Liver (tissue), 9 donors: ENCODE measurements around the gene VIL1. TPM values are rescaled to one million over a fixed set of nuclear protein-coding genes. Genes with fewer than 3 reads are reported as not detected.

Source experiments
- DNase-seq: peaks from one replicate; pipeline ENCODE4 v3.0.0-alpha.2; 2017; ENCODE audit warnings: low spot score
- H3K27ac ChIP-seq, 2 donors: one replicate each; pipeline ENCODE4 v1.7.0; 2013; ENCODE audit warnings: inconsistent platforms in 2 of 2, low read length in 2 of 2, control low read depth in 1 of 2, low read depth in 1 of 2, mild to moderate bottlenecking in 1 of 2
- H3K27me3 ChIP-seq, 4 donors: one replicate each; pipeline versions ENCODE4 v1.6.1 to v1.7.0; 2013; ENCODE audit warnings: low read length in 3 of 4, inconsistent platforms in 1 of 4, mild to moderate bottlenecking in 1 of 4, moderate library complexity in 1 of 4; ENCODE audit not compliant: control insufficient read depth in 4 of 4, insufficient read depth in 4 of 4
- H3K36me3 ChIP-seq, 4 donors: one replicate each; pipeline versions ENCODE4 v1.6.1 to v1.7.0; 2013; ENCODE audit warnings: low read length in 3 of 4, mild to moderate bottlenecking in 3 of 4, low read depth in 1 of 4, moderate library complexity in 1 of 4; ENCODE audit not compliant: control insufficient read depth in 4 of 4, insufficient read depth in 3 of 4
- H3K4me1 ChIP-seq, 4 donors: one replicate each; pipeline versions ENCODE4 v1.6.1 to v1.7.0; 2013; ENCODE audit warnings: low read length in 3 of 4, mild to moderate bottlenecking in 3 of 4, moderate library complexity in 1 of 4; ENCODE audit not compliant: control insufficient read depth in 4 of 4, insufficient read depth in 4 of 4
- H3K4me3 ChIP-seq, 3 donors: one replicate each; pipeline versions ENCODE4 v1.6.1 to v1.7.0; 2013; ENCODE audit warnings: low read length in 3 of 3, control low read depth in 1 of 3, low read depth in 1 of 3, mild to moderate bottlenecking in 1 of 3
- H3K9ac ChIP-seq, 2 donors: one replicate each; pipeline ENCODE4 v1.7.0; 2013; ENCODE audit warnings: low read length in 2 of 2, mild to moderate bottlenecking in 2 of 2, moderate library complexity in 2 of 2, control low read depth in 1 of 2, low read depth in 1 of 2
- H3K9me3 ChIP-seq, 4 donors: one replicate each; pipeline versions ENCODE4 v1.6.1 to v1.7.0; 2013; ENCODE audit warnings: low read length in 3 of 4; ENCODE audit not compliant: control insufficient read depth in 4 of 4
- ATF3 ChIP-seq: IDR thresholded peaks from 2 replicates; pipeline ENCODE4 v1.6.1; 2016; ENCODE audit warnings: antibody characterized with exemption
- EGR1 ChIP-seq, 2 donors: IDR thresholded peaks; 2 replicates each; pipeline ENCODE4 v1.6.1; 2016 to 2018; ENCODE audit warnings: antibody characterized with exemption in 2 of 2, low read depth in 2 of 2
- FOXA1 ChIP-seq: IDR thresholded peaks from 2 replicates; pipeline ENCODE4 v1.6.1; 2016; ENCODE audit warnings: antibody characterized with exemption
- FOXA2 ChIP-seq: IDR thresholded peaks from 2 replicates; pipeline ENCODE4 v1.6.1; 2016; ENCODE audit warnings: antibody characterized with exemption
- GABPA ChIP-seq, 2 donors: IDR thresholded peaks in 1 of 2; conservative IDR thresholded peaks in 1 of 2; 2 replicates each; pipeline ENCODE4 v1.6.1; 2016; ENCODE audit warnings: antibody characterized with exemption in 2 of 2, mild to moderate bottlenecking in 1 of 2, moderate library complexity in 1 of 2
- HNF4A ChIP-seq, 2 donors: conservative IDR thresholded peaks; 2 replicates each; pipeline ENCODE4 v1.6.1; 2016; ENCODE audit warnings: antibody characterized with exemption in 2 of 2, mild to moderate bottlenecking in 2 of 2
- HNF4G ChIP-seq: IDR thresholded peaks from 2 replicates; pipeline ENCODE4 v1.6.1; 2016; ENCODE audit warnings: antibody characterized with exemption
- JUND ChIP-seq, 2 donors: IDR thresholded peaks; 2 replicates each; pipeline ENCODE4 v1.6.1; 2016; ENCODE audit warnings: antibody characterized with exemption in 2 of 2
- NR2F2 ChIP-seq: IDR thresholded peaks from 2 replicates; pipeline ENCODE4 v1.6.1; 2016; ENCODE audit warnings: antibody characterized with exemption
- RAD21 ChIP-seq, 2 donors: IDR thresholded peaks; 2 replicates each; pipeline ENCODE4 v1.6.1; 2016; ENCODE audit warnings: antibody characterized with exemption in 2 of 2, mild to moderate bottlenecking in 2 of 2
- SP1 ChIP-seq: IDR thresholded peaks from 2 replicates; pipeline ENCODE4 v1.6.1; 2018; ENCODE audit warnings: antibody characterized with exemption, mild to moderate bottlenecking
- TAF1 ChIP-seq: conservative IDR thresholded peaks from 2 replicates; pipeline ENCODE4 v1.6.1; 2016; ENCODE audit warnings: antibody characterized with exemption, mild to moderate bottlenecking
- YY1 ChIP-seq: IDR thresholded peaks from 2 replicates; pipeline ENCODE4 v1.6.1; 2016; ENCODE audit warnings: antibody characterized with exemption, mild to moderate bottlenecking
- ZBTB33 ChIP-seq: IDR thresholded peaks from 2 replicates; pipeline ENCODE4 v1.6.1; 2016; ENCODE audit warnings: antibody characterized with exemption
- WGBS: extraction: QIAGEN DNeasy Blood & Tissue Kit; methylation state at CpG from one replicate; pipeline ENCODE4 v1.1.7; 2013; 5-methylcytosine and 5-hydroxymethylcytosine counted together
- polyA plus RNA-seq, 2 donors: library from polyadenylated mRNA; stranded (reverse) in 1 of 2; unstranded in 1 of 2; fragments of 200-250 nt in 1 of 2; fragments of >200 nt in 1 of 2; fragmentation: Nextera tagmentation in 1 of 2; extraction: Ambion mirVana in 1 of 2; gene quantifications; one replicate each; pipeline versions ENCODE4 v1.2.1 to v1.2.3, GENCODE V29; 2013 to 2015
- total RNA-seq, 2 donors: library from RNA; depleted of rRNA; stranded (reverse); fragments of >200 nt; gene quantifications; one replicate each; pipeline ENCODE4 v1.2.3, GENCODE V29; 2014
- TF ChIP-seq, protein P1 (sequence below): fragments of 150-350 bp; IDR thresholded peaks from 2 replicates; pipeline ENCODE4 v1.5.1; 2017; ENCODE audit warnings: improper control_type of control experiment, low read depth, low read length; ENCODE audit not compliant: missing input control
- TF ChIP-seq, protein P2 (sequence below): IDR thresholded peaks from 2 replicates; pipeline ENCODE4 v1.6.1; 2016; ENCODE audit warnings: antibody characterized with exemption
- TF ChIP-seq, protein P3 (sequence below): IDR thresholded peaks from 2 replicates; pipeline ENCODE4 v1.6.1; 2016; ENCODE audit warnings: antibody characterized with exemption, mild to moderate bottlenecking
- donor health status: healthy.
- donor health status: healthy.
- donor health status: healthy.
- donor health status: healthy.
- donor health status: healthy.

The VIL1 gene
- total and polyA plus RNA-seq, 4 donors = 16.4 to 72.0 (median 31.6) TPM

DNA sequence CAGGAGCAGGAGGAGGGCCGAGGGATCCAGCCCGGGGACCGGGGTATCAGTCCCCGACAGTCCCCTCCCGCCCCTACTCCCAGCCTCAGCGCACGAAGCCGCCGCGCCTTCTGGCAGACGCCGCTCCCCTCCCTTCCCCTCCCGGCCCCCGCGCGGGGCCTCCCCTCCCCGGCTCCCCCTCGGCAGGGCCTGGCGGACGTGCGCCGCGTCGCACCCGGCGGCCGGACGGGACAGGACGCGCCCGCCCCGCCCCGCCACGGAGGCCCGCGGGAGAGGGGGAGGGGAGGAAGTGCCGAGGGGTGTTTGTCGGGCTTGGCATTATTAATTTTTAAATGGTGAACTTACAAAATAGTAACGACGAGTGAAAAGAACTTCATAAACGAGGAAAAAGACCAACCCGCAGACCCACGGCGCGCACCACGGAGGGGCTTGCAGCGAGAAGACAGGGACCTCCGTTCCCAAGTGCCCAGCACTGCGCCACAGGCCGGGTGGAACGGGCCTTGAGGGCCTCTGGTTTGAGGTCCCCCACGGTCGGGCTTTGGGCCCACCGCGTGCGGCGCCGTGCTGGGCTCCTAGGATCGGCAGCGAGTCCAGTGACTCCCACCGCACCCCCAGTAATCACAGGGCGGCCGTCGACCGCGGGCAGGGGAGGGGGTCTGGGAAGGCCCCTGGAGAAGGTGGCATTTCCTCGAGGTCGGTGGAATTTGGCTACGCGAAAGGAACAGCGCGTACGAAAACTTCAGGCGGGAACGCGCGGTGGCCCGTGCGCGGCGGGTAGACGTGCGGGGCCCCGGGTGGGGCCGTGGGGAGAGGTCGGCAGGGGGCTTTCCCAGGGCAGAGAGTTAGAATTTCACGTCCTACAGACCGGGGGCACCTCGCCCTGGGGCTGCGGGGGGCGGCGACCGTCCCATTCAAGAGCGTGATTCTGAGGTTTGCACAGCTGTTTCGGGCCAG lies 20.2 kb upstream of the VIL1 start:
- Histone ChIP-seq H3K36me3 (peaks cover 4 to 11% (median 7%) of the 10 kb centered on the region in 4 donors), H3K4me3 (peak overlapping the region; percentile 74 to 91 (median 75)), H3K27me3 (no peaks in the 10 kb centered on the region), H3K4me1 (peaks cover 12 to 53% (median 48%) of the 10 kb centered on the region in 4 donors), H3K9ac (peak overlapping the region; percentile 91 to 96), H3K27ac (peak overlapping the region; percentile 99), H3K9me3 (no peaks in the 10 kb centered on the region)
- DNase-seq = peak; percentile 80
- WGBS = under 1% methylated on average over 95 of the region's 95 CpGs
- TF ChIP-seq HNF4A (conservative IDR thresholded peaks at IDR 0.05) (no peak), JUND (IDR thresholded peaks at IDR 0.05) (no peak), EGR1 (IDR thresholded peaks at IDR 0.05; ENCODE audit: low read depth in 2 of 2) (no peak), HNF4G (no peak), GABPA (IDR thresholded peaks at IDR 0.05 in 1 of 2, conservative IDR thresholded peaks at IDR 0.05 in 1 of 2) (no peak), SP1 (no peak), ATF3 (no peak), TAF1 (no peak), YY1 (no peak), RAD21 (IDR thresholded peaks at IDR 0.05) (no peak)
- TF ChIP-seq, protein P1, sequence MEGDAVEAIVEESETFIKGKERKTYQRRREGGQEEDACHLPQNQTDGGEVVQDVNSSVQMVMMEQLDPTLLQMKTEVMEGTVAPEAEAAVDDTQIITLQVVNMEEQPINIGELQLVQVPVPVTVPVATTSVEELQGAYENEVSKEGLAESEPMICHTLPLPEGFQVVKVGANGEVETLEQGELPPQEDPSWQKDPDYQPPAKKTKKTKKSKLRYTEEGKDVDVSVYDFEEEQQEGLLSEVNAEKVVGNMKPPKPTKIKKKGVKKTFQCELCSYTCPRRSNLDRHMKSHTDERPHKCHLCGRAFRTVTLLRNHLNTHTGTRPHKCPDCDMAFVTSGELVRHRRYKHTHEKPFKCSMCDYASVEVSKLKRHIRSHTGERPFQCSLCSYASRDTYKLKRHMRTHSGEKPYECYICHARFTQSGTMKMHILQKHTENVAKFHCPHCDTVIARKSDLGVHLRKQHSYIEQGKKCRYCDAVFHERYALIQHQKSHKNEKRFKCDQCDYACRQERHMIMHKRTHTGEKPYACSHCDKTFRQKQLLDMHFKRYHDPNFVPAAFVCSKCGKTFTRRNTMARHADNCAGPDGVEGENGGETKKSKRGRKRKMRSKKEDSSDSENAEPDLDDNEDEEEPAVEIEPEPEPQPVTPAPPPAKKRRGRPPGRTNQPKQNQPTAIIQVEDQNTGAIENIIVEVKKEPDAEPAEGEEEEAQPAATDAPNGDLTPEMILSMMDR = no peak

DNA sequence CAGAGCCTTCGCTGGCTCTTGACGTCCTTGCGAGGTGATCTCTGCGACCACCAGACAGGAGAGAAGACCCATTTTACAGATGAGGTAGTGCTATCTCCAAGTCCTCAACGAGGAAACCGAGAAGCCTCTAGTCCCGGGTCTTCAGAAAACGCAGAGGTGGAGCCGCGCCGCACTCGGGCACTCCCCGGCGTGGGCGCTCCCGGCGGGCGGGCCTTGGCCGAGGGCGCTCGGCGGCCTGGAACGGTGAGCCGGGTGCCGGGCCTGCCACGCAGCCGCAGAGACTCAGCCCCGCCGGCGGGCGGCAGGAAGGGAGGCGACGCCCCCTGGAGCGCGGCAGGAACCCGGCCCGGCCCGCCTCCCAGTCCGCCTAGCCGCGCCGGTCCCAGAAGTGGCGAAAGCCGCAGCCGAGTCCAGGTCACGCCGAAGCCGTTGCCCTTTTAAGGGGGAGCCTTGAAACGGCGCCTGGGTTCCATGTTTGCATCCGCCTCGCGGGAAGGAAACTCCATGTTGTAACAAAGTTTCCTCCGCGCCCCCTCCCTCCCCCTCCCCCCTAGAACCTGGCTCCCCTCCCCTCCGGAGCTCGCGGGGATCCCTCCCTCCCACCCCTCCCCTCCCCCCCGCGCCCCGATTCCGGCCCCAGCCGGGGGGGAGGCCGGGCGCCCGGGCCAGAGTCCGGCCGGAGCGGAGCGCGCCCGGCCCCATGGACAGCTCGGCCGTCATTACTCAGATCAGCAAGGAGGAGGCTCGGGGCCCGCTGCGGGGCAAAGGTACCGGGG lies 19.3 kb upstream of the VIL1 start, which contains the start of gene CTDSP1:
CTDSP1 (plus strand) TSS at position 478 of the 776 bp plus-strand sequence; CDS start at position 701, 223 bp downstream.
- H3K9me3 ChIP-seq = no peaks in the 10 kb centered on the region
- H3K27me3 ChIP-seq = no peaks in the 10 kb centered on the region
- H3K36me3 ChIP-seq = peaks cover 7 to 19% (median 12%) of the 10 kb centered on the region in 4 donors
- H3K9ac ChIP-seq = peak within 1 kb of the TSS; percentile 72 to 91
- H3K27ac ChIP-seq = peak within 1 kb of the TSS; percentile 99
- peak within 1 kb of the TSS; percentile 83 to 91 (median 88) for H3K4me3 ChIP-seq
- peak; percentile 97 for DNase-seq
- H3K4me1 ChIP-seq = peaks cover 15 to 62% (median 55%) of the 10 kb centered on the region in 4 donors
- WGBS = under 1% methylated on average over 78 of the region's 78 CpGs
- TF ChIP-seq JUND (IDR thresholded peaks at IDR 0.05) (no peak), HNF4A (conservative IDR thresholded peaks at IDR 0.05) (peak; percentile 43 to 50), FOXA1 (no peak), ATF3 (no peak), TAF1 (no peak), YY1 (peak; percentile 87), GABPA (IDR thresholded peaks at IDR 0.05 in 1 of 2, conservative IDR thresholded peaks at IDR 0.05 in 1 of 2) (peak in 1 of 2 donors; percentile 61), EGR1 (IDR thresholded peaks at IDR 0.05; ENCODE audit: low read depth in 2 of 2) (peak; percentile 44 to 84), SP1 (peak; percentile 66), NR2F2 (no peak), FOXA2 (no peak), RAD21 (IDR thresholded peaks at IDR 0.05) (peak in 1 of 2 donors; percentile 48), ZBTB33 (peak; percentile 16)
- TF ChIP-seq, protein P2, sequence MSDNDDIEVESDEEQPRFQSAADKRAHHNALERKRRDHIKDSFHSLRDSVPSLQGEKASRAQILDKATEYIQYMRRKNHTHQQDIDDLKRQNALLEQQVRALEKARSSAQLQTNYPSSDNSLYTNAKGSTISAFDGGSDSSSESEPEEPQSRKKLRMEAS = peak; percentile 90
- TF ChIP-seq, protein P3, sequence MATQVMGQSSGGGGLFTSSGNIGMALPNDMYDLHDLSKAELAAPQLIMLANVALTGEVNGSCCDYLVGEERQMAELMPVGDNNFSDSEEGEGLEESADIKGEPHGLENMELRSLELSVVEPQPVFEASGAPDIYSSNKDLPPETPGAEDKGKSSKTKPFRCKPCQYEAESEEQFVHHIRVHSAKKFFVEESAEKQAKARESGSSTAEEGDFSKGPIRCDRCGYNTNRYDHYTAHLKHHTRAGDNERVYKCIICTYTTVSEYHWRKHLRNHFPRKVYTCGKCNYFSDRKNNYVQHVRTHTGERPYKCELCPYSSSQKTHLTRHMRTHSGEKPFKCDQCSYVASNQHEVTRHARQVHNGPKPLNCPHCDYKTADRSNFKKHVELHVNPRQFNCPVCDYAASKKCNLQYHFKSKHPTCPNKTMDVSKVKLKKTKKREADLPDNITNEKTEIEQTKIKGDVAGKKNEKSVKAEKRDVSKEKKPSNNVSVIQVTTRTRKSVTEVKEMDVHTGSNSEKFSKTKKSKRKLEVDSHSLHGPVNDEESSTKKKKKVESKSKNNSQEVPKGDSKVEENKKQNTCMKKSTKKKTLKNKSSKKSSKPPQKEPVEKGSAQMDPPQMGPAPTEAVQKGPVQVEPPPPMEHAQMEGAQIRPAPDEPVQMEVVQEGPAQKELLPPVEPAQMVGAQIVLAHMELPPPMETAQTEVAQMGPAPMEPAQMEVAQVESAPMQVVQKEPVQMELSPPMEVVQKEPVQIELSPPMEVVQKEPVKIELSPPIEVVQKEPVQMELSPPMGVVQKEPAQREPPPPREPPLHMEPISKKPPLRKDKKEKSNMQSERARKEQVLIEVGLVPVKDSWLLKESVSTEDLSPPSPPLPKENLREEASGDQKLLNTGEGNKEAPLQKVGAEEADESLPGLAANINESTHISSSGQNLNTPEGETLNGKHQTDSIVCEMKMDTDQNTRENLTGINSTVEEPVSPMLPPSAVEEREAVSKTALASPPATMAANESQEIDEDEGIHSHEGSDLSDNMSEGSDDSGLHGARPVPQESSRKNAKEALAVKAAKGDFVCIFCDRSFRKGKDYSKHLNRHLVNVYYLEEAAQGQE = peak; percentile 13
- TF ChIP-seq, protein P1 = no peak
